B cell (primary cell): ENCODE measurements around the gene LGI2.

Source experiments
- EZH2 ChIP-seq: IDR thresholded peaks from 2 replicates; pipeline ENCODE4 v1.6.1; 2012; ENCODE audit warnings: borderline replicate concordance, low read depth, mild to moderate bottlenecking, moderate library complexity, low read length; ENCODE audit not compliant: insufficient read depth, poor library complexity, severe bottlenecking
- TF ChIP-seq, protein P1 (sequence below): fragments of 200-600 bp; IDR thresholded peaks from one replicate; pipeline ENCODE4 v1.8.0; 2022; ENCODE audit warnings: antibody characterized with exemption, mild to moderate bottlenecking

DNA sequence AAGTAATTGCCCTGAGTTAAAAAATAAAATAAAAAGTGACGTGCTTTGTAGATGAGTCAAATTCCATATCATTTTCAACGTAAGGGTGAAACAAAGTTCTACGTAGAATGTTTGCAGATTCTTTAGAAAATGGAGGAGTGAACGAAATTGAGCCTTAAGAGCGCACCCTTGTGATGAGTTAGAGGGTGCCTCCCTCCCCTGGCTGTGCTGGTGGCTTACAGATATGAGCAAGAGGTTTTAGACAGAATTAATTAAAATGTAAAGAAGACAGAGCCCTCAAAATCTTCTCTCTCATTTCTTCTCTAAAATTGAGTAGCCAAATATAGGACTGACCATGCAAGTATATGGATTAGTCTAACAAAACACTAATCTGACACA, 30.2 kb upstream of the LGI2 start:
- TF ChIP-seq, protein P1, sequence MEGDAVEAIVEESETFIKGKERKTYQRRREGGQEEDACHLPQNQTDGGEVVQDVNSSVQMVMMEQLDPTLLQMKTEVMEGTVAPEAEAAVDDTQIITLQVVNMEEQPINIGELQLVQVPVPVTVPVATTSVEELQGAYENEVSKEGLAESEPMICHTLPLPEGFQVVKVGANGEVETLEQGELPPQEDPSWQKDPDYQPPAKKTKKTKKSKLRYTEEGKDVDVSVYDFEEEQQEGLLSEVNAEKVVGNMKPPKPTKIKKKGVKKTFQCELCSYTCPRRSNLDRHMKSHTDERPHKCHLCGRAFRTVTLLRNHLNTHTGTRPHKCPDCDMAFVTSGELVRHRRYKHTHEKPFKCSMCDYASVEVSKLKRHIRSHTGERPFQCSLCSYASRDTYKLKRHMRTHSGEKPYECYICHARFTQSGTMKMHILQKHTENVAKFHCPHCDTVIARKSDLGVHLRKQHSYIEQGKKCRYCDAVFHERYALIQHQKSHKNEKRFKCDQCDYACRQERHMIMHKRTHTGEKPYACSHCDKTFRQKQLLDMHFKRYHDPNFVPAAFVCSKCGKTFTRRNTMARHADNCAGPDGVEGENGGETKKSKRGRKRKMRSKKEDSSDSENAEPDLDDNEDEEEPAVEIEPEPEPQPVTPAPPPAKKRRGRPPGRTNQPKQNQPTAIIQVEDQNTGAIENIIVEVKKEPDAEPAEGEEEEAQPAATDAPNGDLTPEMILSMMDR = no peak
- no peak for TF ChIP-seq EZH2
